ENCODE data around the gene RAP2B.
A peak's percentile ranks its signal among the peaks of the same experiment; 100 is the strongest.

- TF ChIP-seq, protein P1, sequence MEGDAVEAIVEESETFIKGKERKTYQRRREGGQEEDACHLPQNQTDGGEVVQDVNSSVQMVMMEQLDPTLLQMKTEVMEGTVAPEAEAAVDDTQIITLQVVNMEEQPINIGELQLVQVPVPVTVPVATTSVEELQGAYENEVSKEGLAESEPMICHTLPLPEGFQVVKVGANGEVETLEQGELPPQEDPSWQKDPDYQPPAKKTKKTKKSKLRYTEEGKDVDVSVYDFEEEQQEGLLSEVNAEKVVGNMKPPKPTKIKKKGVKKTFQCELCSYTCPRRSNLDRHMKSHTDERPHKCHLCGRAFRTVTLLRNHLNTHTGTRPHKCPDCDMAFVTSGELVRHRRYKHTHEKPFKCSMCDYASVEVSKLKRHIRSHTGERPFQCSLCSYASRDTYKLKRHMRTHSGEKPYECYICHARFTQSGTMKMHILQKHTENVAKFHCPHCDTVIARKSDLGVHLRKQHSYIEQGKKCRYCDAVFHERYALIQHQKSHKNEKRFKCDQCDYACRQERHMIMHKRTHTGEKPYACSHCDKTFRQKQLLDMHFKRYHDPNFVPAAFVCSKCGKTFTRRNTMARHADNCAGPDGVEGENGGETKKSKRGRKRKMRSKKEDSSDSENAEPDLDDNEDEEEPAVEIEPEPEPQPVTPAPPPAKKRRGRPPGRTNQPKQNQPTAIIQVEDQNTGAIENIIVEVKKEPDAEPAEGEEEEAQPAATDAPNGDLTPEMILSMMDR (IDR thresholded peaks at IDR 0.05 in 8 of 11, conservative IDR thresholded peaks at IDR 0.05 in 3 of 11), result peak in 5 of 11 experiments; percentile 5 to 50 (median 26)
- peak; percentile 67 to 93 (median 75) for TF ChIP-seq POLR2A (IDR thresholded peaks at IDR 0.05)
These were observed at the start of gene RAP2B for GRCh38 chr3:153161714-153162512.
